ENCODE data around the gene YPEL2.

Gene YPEL2

DNA sequence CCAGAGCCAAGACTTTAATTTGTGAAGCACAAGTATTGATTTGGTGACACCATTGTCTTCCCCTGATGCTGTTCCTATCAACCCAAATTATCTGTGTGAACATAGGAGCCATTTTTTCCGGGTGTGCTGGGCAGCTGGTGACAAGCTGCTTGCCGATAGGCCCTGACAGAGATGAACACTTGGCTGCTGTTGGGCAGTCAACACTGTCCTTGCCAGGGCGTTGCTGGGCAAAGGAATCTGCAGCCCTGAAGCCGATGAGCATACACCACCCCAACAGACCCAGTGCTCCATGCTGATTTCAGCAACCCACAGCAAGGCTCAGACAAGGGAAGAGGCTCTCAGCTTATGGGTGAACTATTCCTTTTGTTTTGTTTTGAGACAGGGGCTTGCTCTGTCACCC lies 105.4 kb downstream of the YPEL2 start:
- DNase-seq = no peak

DNA sequence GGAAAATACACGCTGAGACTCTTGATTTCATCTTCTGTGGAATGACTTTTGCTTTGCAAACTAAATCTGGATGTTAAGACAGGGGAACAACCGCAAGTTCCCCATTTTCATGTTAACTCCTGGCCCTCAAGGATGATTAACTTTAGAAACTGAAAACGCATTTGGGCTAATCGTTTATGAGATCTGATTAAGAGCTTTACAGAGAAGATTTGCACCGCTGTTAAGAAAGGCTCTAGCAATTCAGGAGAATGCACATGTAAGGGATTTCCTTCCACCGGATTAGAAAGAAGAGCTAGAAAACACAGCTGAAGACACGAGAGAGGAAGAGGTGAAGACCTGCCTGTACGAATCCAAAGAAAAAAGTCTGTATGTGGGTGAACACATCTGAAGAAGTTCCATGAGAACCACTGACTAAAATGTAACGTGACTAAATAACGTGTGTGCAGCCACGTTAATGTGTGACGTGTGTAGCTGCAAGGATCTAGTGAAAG lies 106.4 kb downstream of the YPEL2 start:
- DNase-seq = no peak

DNA sequence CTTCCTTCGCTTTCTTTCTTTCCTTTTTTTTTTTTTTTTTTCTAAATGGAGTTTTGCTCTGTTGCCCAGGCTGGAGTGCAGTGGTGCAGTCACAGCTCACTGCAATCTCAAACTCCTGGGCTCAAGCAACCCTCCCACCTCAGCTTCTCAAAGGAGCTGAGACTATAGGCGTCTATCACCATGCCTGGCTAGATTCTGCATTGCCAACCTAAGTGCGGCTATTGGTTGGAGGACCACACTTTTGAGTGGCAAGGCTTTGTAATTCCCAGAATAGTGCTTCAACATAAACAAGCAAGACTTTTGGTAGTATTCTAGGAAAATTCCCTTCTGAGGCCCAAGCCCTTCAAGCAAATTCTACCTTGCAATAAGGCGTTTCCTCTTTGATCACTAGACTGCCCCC lies 107.8 kb downstream of the YPEL2 start:
- no peak for DNase-seq

DNA sequence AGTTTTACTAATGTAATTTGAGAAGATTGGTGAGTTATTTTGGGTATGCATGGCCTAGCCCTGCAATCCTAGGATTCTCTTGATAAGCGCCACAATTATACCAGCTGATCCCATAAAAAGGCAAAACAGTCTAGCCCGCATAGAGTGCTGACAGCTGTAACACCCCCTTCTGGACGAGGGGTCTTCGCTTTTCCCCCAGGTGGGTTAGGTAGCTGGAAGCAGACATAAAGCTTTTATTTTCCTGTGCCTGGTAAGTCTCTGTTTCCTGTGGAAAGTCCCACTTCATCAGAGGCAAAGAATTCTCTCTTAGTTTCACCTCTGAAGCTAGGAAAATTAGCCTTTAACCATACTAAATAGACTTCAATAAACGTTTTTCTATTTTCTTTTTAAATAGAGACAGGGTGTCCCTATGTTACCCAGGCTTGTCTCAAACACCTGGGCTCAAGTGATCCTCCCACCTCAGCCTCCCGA lies 108.3 kb downstream of the YPEL2 start:
- no peak for DNase-seq

DNA sequence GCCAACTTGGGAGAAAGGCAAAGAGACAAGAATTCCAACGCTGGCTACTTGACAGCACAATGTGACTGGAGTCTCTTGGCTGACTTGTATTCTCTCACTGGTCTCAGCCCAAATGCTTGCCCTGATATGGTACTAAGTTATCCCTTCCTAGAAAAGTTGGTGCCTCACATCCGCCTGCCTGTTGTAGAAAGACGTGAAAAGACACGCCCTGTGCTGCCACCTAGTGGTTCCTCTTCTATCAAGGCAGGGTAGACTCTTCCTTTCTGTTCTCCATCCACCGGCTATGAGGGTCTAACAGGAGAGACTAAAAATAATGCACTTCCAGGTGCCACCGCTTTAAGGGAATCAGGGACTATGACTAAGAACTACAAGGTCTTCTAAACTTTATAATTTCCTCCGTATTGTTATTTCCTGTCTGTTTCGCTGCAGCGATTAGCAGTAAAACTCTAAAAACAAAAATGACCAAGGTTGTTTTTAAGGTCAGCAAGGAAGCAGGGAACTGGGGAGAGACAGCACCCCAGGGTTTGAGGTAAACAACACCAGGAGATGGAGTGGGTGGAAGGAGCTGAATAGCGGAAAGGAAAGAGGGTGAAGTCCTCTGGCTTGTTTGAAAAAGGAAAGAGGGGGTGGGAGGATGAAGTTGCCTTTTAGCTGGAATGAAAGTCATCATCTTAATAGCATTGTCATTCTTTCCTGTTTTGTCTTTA lies 109.5 kb downstream of the YPEL2 start:
- peak; percentile 92 for DNase-seq

DNA sequence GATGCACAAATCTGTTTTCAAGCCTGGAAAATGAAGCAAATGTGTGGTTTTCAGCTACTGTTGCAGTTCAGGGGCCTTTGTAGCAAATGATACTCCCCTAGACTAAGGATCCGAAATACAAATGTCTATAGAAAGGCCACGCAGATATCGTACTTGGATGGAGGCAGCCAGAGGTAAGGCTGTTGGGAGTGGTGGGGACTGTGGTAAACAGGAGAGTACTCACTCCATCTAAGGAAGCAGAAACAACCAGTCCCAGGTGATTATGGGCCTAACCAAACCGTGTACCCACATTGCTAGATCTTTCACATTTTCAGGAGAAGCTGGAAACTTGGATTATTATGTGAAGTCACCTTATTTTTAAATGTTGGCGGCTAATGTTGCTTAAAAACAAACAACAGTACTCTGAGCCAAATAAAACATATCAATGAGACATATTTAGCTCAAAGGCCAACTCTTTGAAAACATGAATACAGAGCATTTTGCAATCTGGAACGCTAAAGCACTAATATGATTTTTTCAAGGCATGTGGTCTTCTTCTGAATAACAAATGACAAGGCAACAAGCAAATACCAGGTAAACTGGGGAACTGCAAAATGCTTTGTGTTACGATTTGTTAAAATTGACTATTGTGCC lies 110.1 kb downstream of the YPEL2 start:
- no peak for DNase-seq

DNA sequence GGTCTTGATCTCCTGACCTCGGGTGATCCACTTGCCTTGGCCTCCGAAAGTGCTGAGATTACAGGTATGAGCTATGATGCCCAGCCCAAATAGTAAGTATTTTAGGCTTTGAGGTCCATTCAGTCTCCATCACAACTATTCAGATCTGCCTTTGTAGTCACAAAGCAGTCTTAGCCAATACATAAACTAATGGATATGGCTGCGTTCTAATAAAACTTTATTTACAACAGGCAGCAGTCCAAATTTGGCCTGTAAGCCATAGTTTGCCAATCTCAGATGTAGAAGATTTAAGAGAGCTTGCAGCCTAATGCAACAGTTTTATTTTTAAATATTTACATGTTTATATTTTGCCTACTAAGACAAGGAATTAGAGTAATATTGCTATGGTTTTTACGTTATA lies 111.7 kb downstream of the YPEL2 start:
- DNase-seq = no peak

All from stimulated activated CD4-positive, alpha-beta T cell treated with anti-CD3 and anti-CD28 coated beads, Interleukin-15, amount 100 ng/mL, for 24 hours (primary cell).